Measurements from ENCODE around the gene LAMC2.

Gene LAMC2

DNA sequence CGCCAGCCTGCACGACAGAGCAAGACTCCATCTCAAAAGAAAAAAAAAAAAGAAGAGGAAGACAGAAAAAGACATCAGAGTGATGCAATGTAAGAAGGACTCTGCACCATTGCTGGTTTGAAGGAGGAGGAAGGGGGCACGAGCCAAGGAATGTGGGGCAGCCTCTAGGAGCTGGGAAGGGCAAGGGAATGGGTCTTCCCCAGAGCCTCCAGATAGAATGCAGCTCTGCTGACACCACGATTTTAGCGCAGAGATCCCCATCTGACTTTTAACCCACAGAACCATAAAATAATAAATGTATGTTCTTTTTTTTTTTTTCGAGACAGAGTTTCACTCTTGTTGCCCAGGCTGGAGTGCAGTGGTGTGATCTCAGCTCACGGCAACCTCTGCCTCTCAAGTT, 33.9 kb upstream of the LAMC2 start:
- POLR2A ChIA-PET = no interaction called here
- DNase-seq (ENCODE audit: extremely low spot score) = no peak
- CTCF ChIA-PET = interaction anchor here (1.2 to 1.6 kb wide), 2 partner anchors 10 to 189 kb away, joined by 3 to 5 read pairs; no protein-coding TSS in a partner anchor
- TF ChIP-seq, protein P1, sequence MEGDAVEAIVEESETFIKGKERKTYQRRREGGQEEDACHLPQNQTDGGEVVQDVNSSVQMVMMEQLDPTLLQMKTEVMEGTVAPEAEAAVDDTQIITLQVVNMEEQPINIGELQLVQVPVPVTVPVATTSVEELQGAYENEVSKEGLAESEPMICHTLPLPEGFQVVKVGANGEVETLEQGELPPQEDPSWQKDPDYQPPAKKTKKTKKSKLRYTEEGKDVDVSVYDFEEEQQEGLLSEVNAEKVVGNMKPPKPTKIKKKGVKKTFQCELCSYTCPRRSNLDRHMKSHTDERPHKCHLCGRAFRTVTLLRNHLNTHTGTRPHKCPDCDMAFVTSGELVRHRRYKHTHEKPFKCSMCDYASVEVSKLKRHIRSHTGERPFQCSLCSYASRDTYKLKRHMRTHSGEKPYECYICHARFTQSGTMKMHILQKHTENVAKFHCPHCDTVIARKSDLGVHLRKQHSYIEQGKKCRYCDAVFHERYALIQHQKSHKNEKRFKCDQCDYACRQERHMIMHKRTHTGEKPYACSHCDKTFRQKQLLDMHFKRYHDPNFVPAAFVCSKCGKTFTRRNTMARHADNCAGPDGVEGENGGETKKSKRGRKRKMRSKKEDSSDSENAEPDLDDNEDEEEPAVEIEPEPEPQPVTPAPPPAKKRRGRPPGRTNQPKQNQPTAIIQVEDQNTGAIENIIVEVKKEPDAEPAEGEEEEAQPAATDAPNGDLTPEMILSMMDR (IDR thresholded peaks at IDR 0.05; ENCODE audit: control extremely low read depth, extremely low read depth, low read depth, missing control alignments) = no peak

- ChIA-PET POLR2A (no interaction called here), CTCF (no interaction called here)
- DNase-seq (ENCODE audit: extremely low spot score) = no peak
- TF ChIP-seq, protein P1 (IDR thresholded peaks at IDR 0.05; ENCODE audit: control extremely low read depth, extremely low read depth, low read depth, missing control alignments) = no peak
These were observed 30.1 kb upstream of the LAMC2 start for GRCh38 chr1:183155939-183156338.

- ChIA-PET CTCF (interaction anchor here (1.1 kb wide), 1 partner anchor 65 kb away, joined by 4 read pairs; no protein-coding TSS in a partner anchor), POLR2A (no interaction called here)
- no peak for DNase-seq (ENCODE audit: extremely low spot score)
- TF ChIP-seq, protein P1 (IDR thresholded peaks at IDR 0.05; ENCODE audit: control extremely low read depth, extremely low read depth, low read depth, missing control alignments) = no peak
These were observed 26.1 kb upstream of the LAMC2 start for GRCh38 chr1:183159960-183160359.

GRCh38 chr1:183161391-183161790, 24.7 kb upstream of the LAMC2 start:
- no peak for DNase-seq (ENCODE audit: extremely low spot score)
- CTCF ChIA-PET = interaction anchor here (1.1 to 1.8 kb wide), 2 partner anchors 8 to 63 kb away, joined by 4 to 5 read pairs; no protein-coding TSS in a partner anchor
- POLR2A ChIA-PET = no interaction called here
- TF ChIP-seq, protein P1 (IDR thresholded peaks at IDR 0.05; ENCODE audit: control extremely low read depth, extremely low read depth, low read depth, missing control alignments) = no peak

GRCh38 chr1:183163316-183163715, 22.7 kb upstream of the LAMC2 start:
- no peak for DNase-seq (ENCODE audit: extremely low spot score)
- TF ChIP-seq, protein P1 (IDR thresholded peaks at IDR 0.05; ENCODE audit: control extremely low read depth, extremely low read depth, low read depth, missing control alignments) = no peak
- POLR2A ChIA-PET = no interaction called here
- CTCF ChIA-PET = interaction anchor here (1.8 kb wide), 1 partner anchor 10 kb away, joined by 5 read pairs; no protein-coding TSS in a partner anchor

DNA sequence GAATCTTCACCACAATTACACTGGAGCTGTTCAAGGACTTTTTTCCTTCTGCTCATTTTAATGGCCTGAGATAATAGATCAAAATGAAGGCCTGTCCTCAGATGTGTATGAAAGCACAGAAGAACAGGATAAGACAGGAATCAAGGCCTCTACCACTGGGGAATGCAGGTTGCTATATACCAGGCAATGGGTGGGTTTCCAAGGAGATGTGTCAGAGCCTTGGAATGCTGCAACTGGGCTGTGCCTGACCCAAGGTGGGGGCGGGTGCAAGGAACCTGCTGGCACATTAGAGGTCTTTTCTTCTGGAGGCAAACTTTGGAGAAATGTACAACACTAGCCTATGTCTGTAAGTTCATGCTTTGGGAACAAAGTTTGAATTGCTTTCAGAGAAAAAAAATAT, 21.7 kb upstream of the LAMC2 start:
- POLR2A ChIA-PET = no interaction called here
- TF ChIP-seq, protein P1 (IDR thresholded peaks at IDR 0.05; ENCODE audit: control extremely low read depth, extremely low read depth, low read depth, missing control alignments) = no peak
- DNase-seq (ENCODE audit: extremely low spot score) = no peak
- CTCF ChIA-PET = no interaction called here

GRCh38 chr1:183164963-183165362, 21.1 kb upstream of the LAMC2 start:
- DNase-seq (ENCODE audit: extremely low spot score) = no peak
- ChIA-PET CTCF (no interaction called here), POLR2A (no interaction called here)
- TF ChIP-seq, protein P1 (IDR thresholded peaks at IDR 0.05; ENCODE audit: control extremely low read depth, extremely low read depth, low read depth, missing control alignments) = no peak

Data from GM10248 (cell line).